Body of pancreas (tissue), 4 donors: ENCODE results near the gene NUTF2.
A peak's percentile ranks its signal among the peaks of the same experiment; 100 is the strongest.

ENCODE experiments used
- POLR2A ChIP-seq, 3 donors: fragments of 450-650 bp; IDR thresholded peaks; one replicate each; pipeline ENCODE4 v1.6.1; 2016; ENCODE audit warnings: antibody characterized with exemption in 3 of 3, mild to moderate bottlenecking in 2 of 3
- TF ChIP-seq, protein P1 (sequence below), 7 experiments: fragments of 450-650 bp in 4 of 7; fragments of 200-600 bp in 3 of 7; sonication (generic) in 3 of 7; IDR thresholded peaks; one replicate each; pipeline ENCODE4 v1.5.1; 2016 to 2019; ENCODE audit warnings: antibody characterized with exemption in 7 of 7

DNA sequence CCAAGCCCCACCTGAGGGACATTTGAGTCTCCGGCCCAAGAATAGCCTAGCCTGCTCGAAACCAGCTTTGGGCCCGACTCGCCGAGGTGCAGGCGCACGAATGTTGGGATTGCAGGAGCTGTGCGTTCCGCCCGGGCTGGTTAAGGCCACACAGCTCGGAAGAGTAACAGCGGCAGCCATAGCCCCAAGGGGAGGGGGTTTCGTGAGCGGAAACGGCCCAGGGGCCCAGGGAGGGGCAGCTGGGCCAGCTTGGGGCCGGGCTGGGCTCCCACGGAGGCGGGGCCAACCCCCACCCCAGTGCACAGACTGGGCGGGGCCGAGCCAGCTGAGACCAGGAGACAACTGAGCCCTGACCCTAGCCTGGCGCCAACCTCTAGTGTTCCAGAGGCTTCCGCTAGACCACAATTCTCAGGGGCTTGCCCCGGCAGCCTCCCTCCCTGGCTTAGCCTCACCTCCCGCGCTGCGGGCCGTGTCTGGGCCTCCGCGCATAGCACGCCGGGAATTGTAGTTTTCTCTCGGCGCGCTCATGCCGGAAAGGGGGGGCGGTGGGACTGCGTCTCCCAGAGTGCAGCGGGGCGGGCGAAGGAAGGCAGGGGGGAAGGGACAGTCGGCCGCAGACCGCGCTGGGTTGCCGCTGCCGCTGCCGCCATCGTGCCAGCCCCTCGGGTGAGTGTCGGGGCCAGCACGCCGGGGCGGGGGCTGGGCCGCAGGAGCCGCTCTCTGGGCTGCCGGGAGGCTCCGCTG lies at the start of gene NUTF2:
- TF ChIP-seq, protein P1, sequence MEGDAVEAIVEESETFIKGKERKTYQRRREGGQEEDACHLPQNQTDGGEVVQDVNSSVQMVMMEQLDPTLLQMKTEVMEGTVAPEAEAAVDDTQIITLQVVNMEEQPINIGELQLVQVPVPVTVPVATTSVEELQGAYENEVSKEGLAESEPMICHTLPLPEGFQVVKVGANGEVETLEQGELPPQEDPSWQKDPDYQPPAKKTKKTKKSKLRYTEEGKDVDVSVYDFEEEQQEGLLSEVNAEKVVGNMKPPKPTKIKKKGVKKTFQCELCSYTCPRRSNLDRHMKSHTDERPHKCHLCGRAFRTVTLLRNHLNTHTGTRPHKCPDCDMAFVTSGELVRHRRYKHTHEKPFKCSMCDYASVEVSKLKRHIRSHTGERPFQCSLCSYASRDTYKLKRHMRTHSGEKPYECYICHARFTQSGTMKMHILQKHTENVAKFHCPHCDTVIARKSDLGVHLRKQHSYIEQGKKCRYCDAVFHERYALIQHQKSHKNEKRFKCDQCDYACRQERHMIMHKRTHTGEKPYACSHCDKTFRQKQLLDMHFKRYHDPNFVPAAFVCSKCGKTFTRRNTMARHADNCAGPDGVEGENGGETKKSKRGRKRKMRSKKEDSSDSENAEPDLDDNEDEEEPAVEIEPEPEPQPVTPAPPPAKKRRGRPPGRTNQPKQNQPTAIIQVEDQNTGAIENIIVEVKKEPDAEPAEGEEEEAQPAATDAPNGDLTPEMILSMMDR (IDR thresholded peaks at IDR 0.05): peak in 1 of 7 experiments; percentile 26
- peak; percentile 66 to 75 (median 71) for TF ChIP-seq POLR2A (IDR thresholded peaks at IDR 0.05)
